Measurements from ENCODE around the gene ASAP2.

Gene ASAP2

GRCh38 chr2:9280224-9280623 is 73.6 kb downstream of the ASAP2 start:
- DNase-seq, result no peak

- no peak for DNase-seq
Measured at GRCh38 chr2:9281145-9281544, 74.5 kb downstream of the ASAP2 start.

GRCh38 chr2:9282128-9283112 is 75.8 kb downstream of the ASAP2 start:
- DNase-seq, result no peak

GRCh38 chr2:9284521-9285297 is 78.1 kb downstream of the ASAP2 start:
- no peak for DNase-seq

GRCh38 chr2:9285385-9285920 is 78.8 kb downstream of the ASAP2 start:
- no peak for DNase-seq

GRCh38 chr2:9285921-9286320 is 79.3 kb downstream of the ASAP2 start:
- no peak for DNase-seq

GRCh38 chr2:9286554-9287399 is 80.2 kb downstream of the ASAP2 start:
- no peak for DNase-seq

GRCh38 chr2:9287400-9288045 is 80.9 kb downstream of the ASAP2 start:
- DNase-seq, result no peak

- no peak for DNase-seq
Measured at GRCh38 chr2:9288233-9288632, 81.6 kb downstream of the ASAP2 start.

- no peak for DNase-seq
Measured at GRCh38 chr2:9288681-9289338, 82.2 kb downstream of the ASAP2 start.

GRCh38 chr2:9291331-9291730 is 84.7 kb downstream of the ASAP2 start:
- no peak for DNase-seq

GRCh38 chr2:9291866-9292265 is 85.3 kb downstream of the ASAP2 start:
- no peak for DNase-seq

GRCh38 chr2:9292426-9292825 is 85.8 kb downstream of the ASAP2 start:
- no peak for DNase-seq

- DNase-seq, result no peak
Measured at GRCh38 chr2:9294764-9295163, 88.2 kb downstream of the ASAP2 start.

- DNase-seq, result no peak
Measured at GRCh38 chr2:9296559-9296958, 89.9 kb downstream of the ASAP2 start.

GRCh38 chr2:9297156-9297555 is 90.5 kb downstream of the ASAP2 start:
- no peak for DNase-seq

- DNase-seq, result no peak
Measured at GRCh38 chr2:9297807-9298206, 91.2 kb downstream of the ASAP2 start.

- no peak for DNase-seq
Measured at GRCh38 chr2:9298583-9298982, 92.0 kb downstream of the ASAP2 start.

GRCh38 chr2:9299161-9300100 is 92.8 kb downstream of the ASAP2 start:
- no peak for DNase-seq

- no peak for DNase-seq
Measured at GRCh38 chr2:9300214-9300613, 93.6 kb downstream of the ASAP2 start.
